Kidney (tissue), 14 donors: ENCODE results near the gene AP5M1. TPM values are rescaled to one million over a fixed set of nuclear protein-coding genes. Genes with fewer than 3 reads are reported as not detected.
A peak's percentile ranks its signal among the peaks of the same experiment; 100 is the strongest.

Experiments
- DNase-seq, 5 donors: peaks; one replicate each; pipeline ENCODE4 v3.0.0-alpha.2; 2013 to 2020
- FAIRE-seq: peaks from 2 replicates; lab custom pipeline; 2012; peaks lifted over from hg19 to GRCh38; lab: Jason Lieb, UNC
- H3K27ac ChIP-seq, 2 donors: one replicate each; pipeline ENCODE4 v1.7.0; 2013; ENCODE audit warnings: low read depth in 2 of 2, low read length in 2 of 2, inconsistent platforms in 1 of 2
- H3K27me3 ChIP-seq: one replicate; pipeline ENCODE4 v1.7.1; 2013; ENCODE audit warnings: low read length, inconsistent platforms; ENCODE audit not compliant: control insufficient read depth, insufficient read depth
- H3K36me3 ChIP-seq, 3 donors: one replicate each; pipeline versions ENCODE4 v1.7.0 to v1.7.1; 2013; ENCODE audit warnings: low read length in 3 of 3, control low read depth in 1 of 3, inconsistent platforms in 1 of 3; ENCODE audit not compliant: insufficient read depth in 3 of 3, control insufficient read depth in 2 of 3
- H3K4me1 ChIP-seq, 3 donors: one replicate each; pipeline versions ENCODE4 v1.7.0 to v1.7.1; 2013; ENCODE audit warnings: low read length in 3 of 3, inconsistent platforms in 1 of 3, low read depth in 1 of 3; ENCODE audit not compliant: control insufficient read depth in 2 of 3, insufficient read depth in 2 of 3
- H3K4me3 ChIP-seq, 3 donors: one replicate each; pipeline versions ENCODE4 v1.7.0 to v1.8.1; 2013; ENCODE audit warnings: low read length in 3 of 3, control low read depth in 1 of 3, inconsistent platforms in 1 of 3
- H3K9ac ChIP-seq, 3 donors: one replicate each; pipeline versions ENCODE4 v1.7.0 to v1.7.1; 2013; ENCODE audit warnings: low read length in 3 of 3, control low read depth in 1 of 3, inconsistent platforms in 1 of 3
- H3K9me3 ChIP-seq, 3 donors: one replicate each; pipeline versions ENCODE4 v1.7.0 to v1.7.1; 2013; ENCODE audit warnings: low read length in 3 of 3, control low read depth in 1 of 3, inconsistent platforms in 1 of 3; ENCODE audit not compliant: control insufficient read depth in 2 of 3, insufficient read depth in 1 of 3
- CTCF ChIP-seq: IDR thresholded peaks from 3 replicates; pipeline ENCODE4 v1.5.1; 2012; ENCODE audit warnings: mild to moderate bottlenecking, moderate library complexity, borderline replicate concordance; ENCODE audit not compliant: insufficient read depth; ENCODE audit errors: extremely low read depth
- intact Hi-C: fragments of 100-400 bp; cut with DNase I; formaldehyde crosslinking; loops from one replicate; pipeline ENCODE4 v1.11.1; 2022
- polyA plus RNA-seq: library from polyadenylated mRNA; stranded (reverse); fragments of 350-450 nt; fragmentation: Illumina TruSeq; extraction: RNeasy Lipid Tissue Mini Kit (QIAGEN cat#74804); gene quantifications from one replicate; pipeline ENCODE4 v1.2.3, GENCODE V29; 2014; ENCODE audit warnings: low read depth, low replicate concordance; ENCODE audit not compliant: insufficient read depth
- total RNA-seq: library from RNA; stranded (reverse); fragmentation: NEBNext Ultra II Directional; extraction: Animal tissue kit (Norgen Biotek cat#: 25700); gene quantifications from one replicate; pipeline ENCODE4 v1.2.1, GENCODE V29; 2021
- donor health status: control.
- donor health status: control.
- donor health status: control.
- donor health status: control.
- donor health status: control.
- donor health status: DM: yes; HTN: yes; CAD: no.
- donor health status: Normal renal cell carcinoma (clear cell type).

The AP5M1 gene
- total and polyA plus RNA-seq, 2 donors from 2014 or later, result 18.3 to 49.4 TPM

- H3K4me3 ChIP-seq, result no peak overlapping the region
- intact Hi-C loops, result no loop called here
- H3K36me3 ChIP-seq, result peaks cover 0 to 16% (median 4%) of the 10 kb centered on the region in 3 donors
- no peak for TF ChIP-seq CTCF
- H3K9me3 ChIP-seq, result no peaks in the 10 kb centered on the region
- no peak overlapping the region for H3K9ac ChIP-seq
- DNase-seq, result peak in 2 of 5 donors; percentile 12 to 27
- H3K27ac ChIP-seq, result no peak overlapping the region
- peaks cover 0 to 3% (median 0%) of the 10 kb centered on the region in 3 donors for H3K4me1 ChIP-seq
- peak; percentile 55 for FAIRE-seq
- H3K27me3 ChIP-seq, result no peaks in the 10 kb centered on the region
These were observed 22.0 kb downstream of the AP5M1 start for GRCh38 chr14:57290751-57291150.

- DNase-seq, result no peak
- no peak overlapping the region for H3K27ac ChIP-seq
- no peak for FAIRE-seq
- H3K9ac ChIP-seq, result no peak overlapping the region
- no peak overlapping the region for H3K4me3 ChIP-seq
- H3K4me1 ChIP-seq, result peaks cover 0 to 3% (median 0%) of the 10 kb centered on the region in 3 donors
- intact Hi-C loops, result no loop called here
- H3K36me3 ChIP-seq, result peaks cover 0 to 10% (median 2%) of the 10 kb centered on the region in 3 donors
- H3K9me3 ChIP-seq, result no peaks in the 10 kb centered on the region
- TF ChIP-seq CTCF, result no peak
- H3K27me3 ChIP-seq, result no peaks in the 10 kb centered on the region
These were observed 23.2 kb downstream of the AP5M1 start for GRCh38 chr14:57291692-57292647.

GRCh38 chr14:57293866-57294837, 25.4 kb downstream of the AP5M1 start:
- Histone ChIP-seq H3K4me3 (no peak overlapping the region), H3K4me1 (no peaks in the 10 kb centered on the region), H3K27ac (no peak overlapping the region), H3K9me3 (no peaks in the 10 kb centered on the region), H3K27me3 (no peaks in the 10 kb centered on the region), H3K9ac (no peak overlapping the region), H3K36me3 (peaks cover 0 to 10% (median 0%) of the 10 kb centered on the region in 3 donors)
- TF ChIP-seq CTCF, result peak; percentile 17
- FAIRE-seq (peak; percentile 53), DNase-seq (peak in 1 of 5 donors; percentile 7)
- intact Hi-C loops, result no loop called here
